Testis (tissue), 3 donors: ENCODE measurements around the gene RESP18. TPM values are rescaled to one million over a fixed set of nuclear protein-coding genes. Genes with fewer than 3 reads are reported as not detected.
A peak's percentile ranks its signal among the peaks of the same experiment; 100 is the strongest.

Experiments used
- DNase-seq: peaks from one replicate; pipeline ENCODE4 v3.0.0-alpha.2; 2019
- H3K27ac ChIP-seq, 2 donors: fragments of 200-600 bp; sonication (generic); one replicate each; pipeline ENCODE4 v1.5.1; 2019
- H3K27me3 ChIP-seq: fragments of 200-600 bp; sonication (generic); one replicate; pipeline ENCODE4 v1.5.1; 2019
- H3K36me3 ChIP-seq: fragments of 200-600 bp; sonication (generic); one replicate; pipeline ENCODE4 v1.5.1; 2017; ENCODE audit warnings: low read depth; ENCODE audit errors: missing control alignments
- H3K4me1 ChIP-seq: fragments of 200-600 bp; sonication (generic); one replicate; pipeline ENCODE4 v1.5.1; 2019
- H3K4me3 ChIP-seq, 2 donors: fragments of 200-600 bp; sonication (generic); one replicate each; pipeline ENCODE4 v1.5.1; 2017 to 2019
- H3K9me3 ChIP-seq: fragments of 200-600 bp; sonication (generic); one replicate; pipeline ENCODE4 v1.5.1; 2017
- CTCF ChIP-seq, 3 experiments: fragments of 450-650 bp in 2 of 3; fragments of 200-600 bp in 1 of 3; sonication (generic) in 1 of 3; IDR thresholded peaks; one replicate each; pipeline ENCODE4 v1.5.1; 2016 to 2019; ENCODE audit warnings: antibody characterized with exemption in 3 of 3, mild to moderate bottlenecking in 2 of 3, moderate library complexity in 1 of 3
- POLR2A ChIP-seq: fragments of 450-650 bp; IDR thresholded peaks from one replicate; pipeline ENCODE4 v1.6.1; 2017; ENCODE audit warnings: antibody characterized with exemption, mild to moderate bottlenecking, moderate library complexity
- WGBS, 2 donors: methylation state at CpG; one replicate each; pipeline ENCODE4 v1.1.5; 2018; 5-methylcytosine and 5-hydroxymethylcytosine counted together
- intact Hi-C: fragments of 100-400 bp; cut with DNase I; formaldehyde crosslinking; loops from one replicate; pipeline ENCODE4 v1.15.1; 2023; ENCODE audit warnings: low total_unique reads
- polyA plus RNA-seq: library from polyadenylated mRNA; stranded (reverse); fragments of 350-450 nt; fragmentation: Illumina TruSeq; extraction: RNeasy Lipid Tissue Mini Kit (QIAGEN cat#74804); gene quantifications from one replicate; pipeline ENCODE4 v1.2.3, GENCODE V29; 2014; ENCODE audit warnings: low read depth, low replicate concordance; ENCODE audit not compliant: insufficient read depth
- total RNA-seq, 2 donors: library from RNA; depleted of rRNA; stranded (reverse); fragments of >200 nt; gene quantifications; one replicate each; pipeline ENCODE4 v1.2.3, GENCODE V29; 2016

RESP18 gene
- total and polyA plus RNA-seq, 3 donors from 2014 or later, result 0.71 to 1.4 TPM; not detected in 1

DNA sequence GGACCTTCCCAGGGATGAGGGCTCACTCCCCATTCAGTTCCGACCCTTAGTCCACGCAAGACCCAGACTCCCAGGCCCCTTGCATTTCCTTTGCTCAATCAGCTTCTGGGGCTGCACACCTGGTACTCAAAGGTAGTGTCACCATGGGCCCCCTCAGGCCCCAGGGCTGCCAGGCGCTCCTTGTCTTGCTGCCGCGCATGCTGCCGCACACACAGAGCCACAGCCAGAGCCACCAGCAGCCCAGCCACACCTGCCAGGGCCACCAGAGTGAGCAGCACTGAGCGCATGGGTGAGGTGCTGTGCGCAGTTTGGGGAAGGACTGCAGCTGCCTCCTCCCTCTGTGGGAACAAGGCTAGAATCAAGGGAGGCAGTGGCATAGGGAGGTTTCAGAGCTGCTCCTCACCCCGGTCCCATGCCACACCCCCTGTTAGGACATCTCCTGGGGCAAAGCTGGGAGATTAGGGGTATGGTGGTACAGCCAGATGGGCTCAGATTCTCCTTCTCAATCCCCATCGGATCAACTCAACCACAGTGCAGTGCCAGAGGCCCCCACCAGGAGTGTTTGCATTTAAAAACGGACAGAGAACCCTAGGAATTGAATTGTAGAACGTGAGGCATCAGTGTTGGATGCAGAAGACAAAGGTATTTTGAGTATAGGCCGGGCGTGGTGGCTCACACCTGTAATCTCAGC is 34.6 kb downstream of the RESP18 start:
- TF ChIP-seq POLR2A, result no peak
- DNase-seq, result no peak

DNA sequence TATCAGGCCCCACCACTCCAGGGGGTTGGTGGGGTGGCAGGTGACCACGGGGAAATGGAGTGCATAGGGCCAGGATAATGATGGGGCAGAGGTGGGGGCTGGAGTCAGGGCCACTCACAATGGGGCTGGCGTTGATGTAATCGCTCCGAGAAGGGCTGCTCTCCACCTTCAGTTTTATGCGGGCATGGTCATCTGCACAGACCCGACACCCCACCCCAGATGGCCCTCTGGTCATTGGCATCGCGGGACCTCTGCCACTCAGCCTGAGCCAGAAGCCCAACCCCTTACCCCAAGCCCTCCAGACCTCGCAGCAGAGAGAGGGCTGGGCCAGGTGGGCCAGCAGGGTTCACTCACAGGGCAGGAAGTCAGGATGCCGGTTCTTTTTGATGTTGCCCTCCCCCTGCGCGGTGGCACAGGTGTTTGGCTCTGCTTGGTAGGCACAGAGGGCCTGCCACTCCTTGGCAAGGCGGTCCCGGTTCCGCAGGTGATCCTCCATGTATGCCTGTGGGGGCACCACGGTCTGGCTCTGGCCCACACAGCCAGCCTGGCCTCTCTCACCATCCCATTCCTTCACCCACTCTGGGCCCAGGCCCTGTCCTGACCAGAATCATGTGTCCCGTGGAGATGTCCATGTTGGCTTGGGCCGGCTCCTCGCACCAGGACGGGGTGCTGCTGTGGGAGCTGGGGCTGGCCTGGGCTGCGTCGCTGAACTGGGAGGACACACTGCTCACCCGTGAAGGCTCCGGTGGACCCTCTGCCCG is 35.7 kb downstream of the RESP18 start:
- H3K4me1 ChIP-seq, result peaks cover 6% of the 10 kb centered on the region

More for the DNA sequence above, 34.6 kb downstream of the RESP18 start:
- peaks cover 6% of the 10 kb centered on the region for H3K4me1 ChIP-seq
- H3K4me3 ChIP-seq, result no peak overlapping the region
- H3K27me3 ChIP-seq, result no peaks in the 10 kb centered on the region
- WGBS, 2 donors, result 81 to 86% methylated on average over 11 to 13 of the region's 14 CpGs
- H3K27ac ChIP-seq, result no peak overlapping the region
- intact Hi-C loops, result no loop called here
- no peaks in the 10 kb centered on the region for H3K36me3 ChIP-seq
- no peaks in the 10 kb centered on the region for H3K9me3 ChIP-seq

DNA sequence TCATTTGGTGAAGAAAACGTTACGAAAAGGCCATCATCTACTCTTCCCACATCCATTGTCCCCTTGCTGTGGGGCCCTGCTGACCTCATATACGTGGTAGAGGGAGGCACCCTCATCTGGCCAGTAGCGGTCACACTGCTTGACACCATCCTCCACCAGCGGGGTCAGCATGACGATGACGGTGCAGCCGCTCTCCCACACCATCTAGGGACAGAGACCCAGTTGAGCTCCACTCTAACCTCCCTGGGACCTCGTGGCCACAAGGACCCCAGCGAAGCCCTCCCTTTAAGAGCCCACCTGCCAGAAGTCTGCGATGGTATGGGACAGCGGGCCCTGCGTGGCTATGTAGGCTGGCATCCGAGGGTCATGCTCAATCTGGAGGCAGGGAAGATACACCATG is 36.4 kb downstream of the RESP18 start:
- H3K27me3 ChIP-seq, result no peaks in the 10 kb centered on the region
- intact Hi-C loops, result no loop called here
- H3K36me3 ChIP-seq, result no peaks in the 10 kb centered on the region
- TF ChIP-seq CTCF (IDR thresholded peaks at IDR 0.05) (no peak), POLR2A (no peak)
- no peaks in the 10 kb centered on the region for H3K9me3 ChIP-seq
- peaks cover 6% of the 10 kb centered on the region for H3K4me1 ChIP-seq
- 84 to 89% methylated on average over 7 to 14 of the region's 14 CpGs for WGBS, 2 donors
- DNase-seq, result no peak
- no peak overlapping the region for H3K4me3 ChIP-seq
- H3K27ac ChIP-seq, result no peak overlapping the region

More for the DNA sequence above, 35.7 kb downstream of the RESP18 start:
- 89 to 90% methylated on average over 11 to 25 of the region's 25 CpGs for WGBS, 2 donors
- DNase-seq, result no peak
- Histone ChIP-seq H3K9me3 (no peaks in the 10 kb centered on the region), H3K36me3 (no peaks in the 10 kb centered on the region), H3K27me3 (no peaks in the 10 kb centered on the region), H3K4me3 (no peak overlapping the region), H3K27ac (no peak overlapping the region)
- intact Hi-C loops, result no loop called here
- no peak for TF ChIP-seq CTCF (IDR thresholded peaks at IDR 0.05)

DNA sequence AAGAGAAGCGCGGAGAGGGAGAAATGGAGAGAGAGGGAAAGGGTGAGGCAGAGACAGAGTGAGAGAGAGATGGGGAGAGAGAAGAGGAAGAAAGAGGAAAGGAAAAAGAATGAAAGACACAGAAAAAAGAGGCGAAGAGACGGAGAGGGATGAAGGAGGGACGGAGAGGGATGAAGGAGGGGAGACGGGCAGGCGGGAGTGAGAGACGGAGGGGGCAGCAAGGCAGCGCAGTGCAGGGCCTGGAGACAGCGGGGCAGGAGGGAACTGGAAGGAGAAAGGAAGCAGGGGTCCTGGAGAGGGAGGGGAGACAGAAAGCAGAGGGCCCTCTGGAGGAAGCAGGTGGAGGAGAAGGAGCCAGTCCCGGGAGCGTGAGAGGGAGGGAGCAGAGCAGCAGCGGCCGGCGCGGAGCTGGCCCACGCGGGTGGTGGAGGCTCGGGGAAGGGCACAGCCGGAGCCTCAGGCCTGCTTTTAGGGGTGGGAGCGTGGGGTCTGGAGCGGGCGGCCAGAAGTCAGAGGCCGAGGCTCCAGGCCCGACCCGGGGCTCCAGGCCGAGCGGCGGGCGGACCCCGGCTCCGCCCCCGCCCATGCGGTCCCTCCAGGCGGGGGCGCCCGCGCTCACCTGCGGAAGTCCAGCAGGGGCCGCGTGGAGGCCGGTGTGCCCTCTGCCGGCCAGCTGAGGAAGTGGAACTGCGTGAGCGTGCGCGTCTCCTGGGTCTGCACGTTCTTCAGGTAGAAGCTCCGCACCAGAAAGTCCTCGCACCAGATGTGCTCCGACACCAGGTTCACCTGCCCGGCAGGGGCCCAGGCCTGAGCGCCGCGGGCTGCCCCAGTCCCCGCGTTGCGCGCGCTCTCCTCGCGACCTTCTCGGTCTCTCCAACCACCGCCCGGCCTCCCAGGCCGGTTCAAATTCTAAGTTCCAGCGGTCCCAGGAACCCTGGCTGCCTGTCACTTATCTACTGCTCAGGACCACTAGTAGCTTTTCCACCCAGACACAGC is 37.9 kb downstream of the RESP18 start:
- peaks cover 12% of the 10 kb centered on the region for H3K4me1 ChIP-seq
- WGBS, 2 donors, result 7 to 9% methylated on average over 31 to 58 of the region's 67 CpGs
- peak overlapping the region; percentile 74 to 81 for H3K27ac ChIP-seq
- no peak for TF ChIP-seq POLR2A
- TF ChIP-seq CTCF (IDR thresholded peaks at IDR 0.05), result peak; percentile 97 to 99 (median 99)
- no peaks in the 10 kb centered on the region for H3K27me3 ChIP-seq
- no peaks in the 10 kb centered on the region for H3K9me3 ChIP-seq
- peak overlapping the region; percentile 50 to 71 for H3K4me3 ChIP-seq
- peak; percentile 93 for DNase-seq
- intact Hi-C loops, result loop anchor here (5.0 kb wide), 1 partner anchor 132 kb away; the partner anchor contains the start of gene NHEJ1
- H3K36me3 ChIP-seq, result no peaks in the 10 kb centered on the region
